WTC11 (cell line): ENCODE data around the gene GALNT16.

Experiments used
- ATF2 ChIP-seq: sonication (generic); formaldehyde crosslinking; IDR thresholded peaks from 2 replicates; pipeline ENCODE4 v1.8.1; 2022; ENCODE audit warnings: low read depth, missing genetic modification reagents, borderline replicate concordance
- CTCF ChIP-seq: fragments of 200-600 bp; IDR thresholded peaks from 2 replicates; pipeline ENCODE4 v1.8.0; 2022; ENCODE audit warnings: antibody characterized with exemption
- E2F1 ChIP-seq: sonication (generic); formaldehyde crosslinking; IDR thresholded peaks from 2 replicates; pipeline ENCODE4 v1.8.0; 2022; ENCODE audit warnings: mild to moderate bottlenecking, missing genetic modification reagents
- E2F5 ChIP-seq: sonication (generic); formaldehyde crosslinking; IDR thresholded peaks from 2 replicates; pipeline ENCODE4 v1.8.1; 2022; ENCODE audit warnings: mild to moderate bottlenecking, moderate library complexity, missing genetic modification reagents
- ELF4 ChIP-seq: sonication (generic); formaldehyde crosslinking; IDR thresholded peaks from 2 replicates; pipeline ENCODE4 v1.8.1; 2022; ENCODE audit warnings: low read depth, mild to moderate bottlenecking, moderate library complexity, missing genetic modification reagents

GRCh38 chr14:69268223-69268622 is 8.3 kb downstream of the GALNT16 start:
- no peak for TF ChIP-seq CTCF
- no peak for TF ChIP-seq E2F5 (CRISPR knock-in tag)
- TF ChIP-seq ELF4, result no peak
- no peak for TF ChIP-seq E2F1 (CRISPR knock-in tag)
- no peak for TF ChIP-seq ATF2 (CRISPR knock-in tag)
